Liver (tissue), 3 donors: ENCODE measurements around the gene FBXL13.

ENCODE experiments used
- EGR1 ChIP-seq, 2 donors: IDR thresholded peaks; 2 replicates each; pipeline ENCODE4 v1.6.1; 2016 to 2018; ENCODE audit warnings: antibody characterized with exemption in 2 of 2, low read depth in 2 of 2
- GABPA ChIP-seq, 2 donors: IDR thresholded peaks in 1 of 2; conservative IDR thresholded peaks in 1 of 2; 2 replicates each; pipeline ENCODE4 v1.6.1; 2016; ENCODE audit warnings: antibody characterized with exemption in 2 of 2, mild to moderate bottlenecking in 1 of 2, moderate library complexity in 1 of 2
- HNF4G ChIP-seq: IDR thresholded peaks from 2 replicates; pipeline ENCODE4 v1.6.1; 2016; ENCODE audit warnings: antibody characterized with exemption
- MAX ChIP-seq: IDR thresholded peaks from 2 replicates; pipeline ENCODE4 v1.6.1; 2016; ENCODE audit warnings: antibody characterized with exemption
- RAD21 ChIP-seq, 2 donors: IDR thresholded peaks; 2 replicates each; pipeline ENCODE4 v1.6.1; 2016; ENCODE audit warnings: antibody characterized with exemption in 2 of 2, mild to moderate bottlenecking in 2 of 2
- REST ChIP-seq: IDR thresholded peaks from 2 replicates; pipeline ENCODE4 v1.6.1; 2016; ENCODE audit warnings: antibody characterized with exemption, mild to moderate bottlenecking
- SP1 ChIP-seq: IDR thresholded peaks from 2 replicates; pipeline ENCODE4 v1.6.1; 2018; ENCODE audit warnings: antibody characterized with exemption, mild to moderate bottlenecking
- TAF1 ChIP-seq: conservative IDR thresholded peaks from 2 replicates; pipeline ENCODE4 v1.6.1; 2016; ENCODE audit warnings: antibody characterized with exemption, mild to moderate bottlenecking
- TF ChIP-seq, protein P1 (sequence below): fragments of 150-350 bp; IDR thresholded peaks from 2 replicates; pipeline ENCODE4 v1.5.1; 2017; ENCODE audit warnings: improper control_type of control experiment, low read depth, low read length; ENCODE audit not compliant: missing input control
- TF ChIP-seq, protein P2 (sequence below): IDR thresholded peaks from 2 replicates; pipeline ENCODE4 v1.6.1; 2016; ENCODE audit warnings: antibody characterized with exemption
- donor health status: healthy.
- donor health status: healthy.

GRCh38 chr7:102888561-102889233 is 185.9 kb downstream of the FBXL13 start:
- TF ChIP-seq, protein P1, sequence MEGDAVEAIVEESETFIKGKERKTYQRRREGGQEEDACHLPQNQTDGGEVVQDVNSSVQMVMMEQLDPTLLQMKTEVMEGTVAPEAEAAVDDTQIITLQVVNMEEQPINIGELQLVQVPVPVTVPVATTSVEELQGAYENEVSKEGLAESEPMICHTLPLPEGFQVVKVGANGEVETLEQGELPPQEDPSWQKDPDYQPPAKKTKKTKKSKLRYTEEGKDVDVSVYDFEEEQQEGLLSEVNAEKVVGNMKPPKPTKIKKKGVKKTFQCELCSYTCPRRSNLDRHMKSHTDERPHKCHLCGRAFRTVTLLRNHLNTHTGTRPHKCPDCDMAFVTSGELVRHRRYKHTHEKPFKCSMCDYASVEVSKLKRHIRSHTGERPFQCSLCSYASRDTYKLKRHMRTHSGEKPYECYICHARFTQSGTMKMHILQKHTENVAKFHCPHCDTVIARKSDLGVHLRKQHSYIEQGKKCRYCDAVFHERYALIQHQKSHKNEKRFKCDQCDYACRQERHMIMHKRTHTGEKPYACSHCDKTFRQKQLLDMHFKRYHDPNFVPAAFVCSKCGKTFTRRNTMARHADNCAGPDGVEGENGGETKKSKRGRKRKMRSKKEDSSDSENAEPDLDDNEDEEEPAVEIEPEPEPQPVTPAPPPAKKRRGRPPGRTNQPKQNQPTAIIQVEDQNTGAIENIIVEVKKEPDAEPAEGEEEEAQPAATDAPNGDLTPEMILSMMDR, result no peak
- no peak for TF ChIP-seq REST
- TF ChIP-seq RAD21 (IDR thresholded peaks at IDR 0.05), result no peak
- TF ChIP-seq SP1, result no peak
- no peak for TF ChIP-seq MAX
- TF ChIP-seq HNF4G, result no peak
- TF ChIP-seq GABPA (IDR thresholded peaks at IDR 0.05 in 1 of 2, conservative IDR thresholded peaks at IDR 0.05 in 1 of 2), result no peak
- no peak for TF ChIP-seq TAF1
- TF ChIP-seq EGR1 (IDR thresholded peaks at IDR 0.05; ENCODE audit: low read depth in 2 of 2), result no peak
- TF ChIP-seq, protein P2, sequence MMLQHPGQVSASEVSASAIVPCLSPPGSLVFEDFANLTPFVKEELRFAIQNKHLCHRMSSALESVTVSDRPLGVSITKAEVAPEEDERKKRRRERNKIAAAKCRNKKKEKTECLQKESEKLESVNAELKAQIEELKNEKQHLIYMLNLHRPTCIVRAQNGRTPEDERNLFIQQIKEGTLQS, result no peak
